ENCODE measurements around the gene DNAH9.
"Not testable (repeated sequence)": the region's sequence is repeated elsewhere in the genome, so short reads cannot be mapped to it uniquely, and the experiment has no call there.

Gene DNAH9

GRCh38 chr17:11916091-11916490, 317.8 kb downstream of the DNAH9 start:
- DNase-seq (ENCODE audit: low read depth): no peak

DNA sequence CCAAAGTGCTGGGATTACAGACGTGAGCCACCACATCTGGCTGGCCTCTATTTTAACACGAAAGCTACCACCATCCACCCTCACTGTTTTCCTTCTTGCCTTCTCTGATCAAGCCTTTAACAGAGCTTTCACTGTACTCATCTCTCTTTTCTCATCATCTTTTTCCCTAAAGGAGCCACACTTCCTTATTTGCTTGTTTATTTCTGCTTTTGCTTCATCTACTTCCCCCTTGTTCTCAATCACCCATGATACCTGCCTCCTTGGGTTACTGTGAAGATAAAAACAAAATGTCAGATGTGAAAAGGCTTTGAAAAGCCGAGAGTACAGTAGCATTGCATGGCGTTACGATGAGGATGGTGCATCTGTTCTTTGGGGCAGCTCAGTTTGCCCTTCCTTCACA, 319.1 kb downstream of the DNAH9 start:
- no peak for DNase-seq (ENCODE audit: low read depth)

GRCh38 chr17:11921296-11921695, 323.0 kb downstream of the DNAH9 start:
- DNase-seq (ENCODE audit: low read depth): no peak

DNA sequence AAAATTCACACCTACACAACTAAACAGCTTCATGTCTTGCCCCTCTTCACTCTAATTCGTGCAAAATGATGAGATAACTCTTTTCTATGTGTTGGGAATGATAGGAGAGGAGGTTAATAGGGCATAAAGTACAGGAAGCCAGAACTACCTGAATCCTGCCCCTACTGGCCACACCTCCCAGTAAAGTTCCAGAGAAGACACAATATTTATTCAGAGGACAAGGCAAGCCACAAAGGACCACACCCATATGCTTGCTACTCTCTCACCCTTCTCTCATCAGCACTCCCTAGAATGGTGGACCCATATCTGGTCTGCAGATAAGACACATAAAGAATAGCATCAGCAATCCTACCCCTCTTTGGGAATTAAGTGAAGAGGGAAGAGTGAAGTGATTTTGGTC, 324.4 kb downstream of the DNAH9 start:
- DNase-seq (ENCODE audit: low read depth): no peak

DNA sequence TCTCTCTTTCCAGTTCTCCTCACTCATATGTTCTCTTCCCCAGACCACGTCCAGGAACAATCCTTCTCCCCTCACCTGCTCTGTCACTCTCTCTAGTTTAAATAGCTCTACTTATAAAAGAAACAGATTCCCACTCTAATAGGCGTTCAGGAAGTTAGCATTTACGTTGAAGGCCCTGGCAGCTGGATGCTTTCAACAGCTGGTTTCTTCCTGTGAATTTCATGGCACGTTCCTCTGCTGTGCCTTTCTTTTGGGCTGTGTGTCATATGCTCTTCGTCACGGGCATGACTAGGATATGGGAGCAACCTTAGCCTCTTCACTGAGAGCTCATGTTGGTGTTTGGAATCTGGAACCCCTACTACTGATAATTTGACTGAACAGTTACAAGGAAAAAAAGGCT, 325.8 kb downstream of the DNAH9 start:
- DNase-seq (ENCODE audit: low read depth): no peak

DNA sequence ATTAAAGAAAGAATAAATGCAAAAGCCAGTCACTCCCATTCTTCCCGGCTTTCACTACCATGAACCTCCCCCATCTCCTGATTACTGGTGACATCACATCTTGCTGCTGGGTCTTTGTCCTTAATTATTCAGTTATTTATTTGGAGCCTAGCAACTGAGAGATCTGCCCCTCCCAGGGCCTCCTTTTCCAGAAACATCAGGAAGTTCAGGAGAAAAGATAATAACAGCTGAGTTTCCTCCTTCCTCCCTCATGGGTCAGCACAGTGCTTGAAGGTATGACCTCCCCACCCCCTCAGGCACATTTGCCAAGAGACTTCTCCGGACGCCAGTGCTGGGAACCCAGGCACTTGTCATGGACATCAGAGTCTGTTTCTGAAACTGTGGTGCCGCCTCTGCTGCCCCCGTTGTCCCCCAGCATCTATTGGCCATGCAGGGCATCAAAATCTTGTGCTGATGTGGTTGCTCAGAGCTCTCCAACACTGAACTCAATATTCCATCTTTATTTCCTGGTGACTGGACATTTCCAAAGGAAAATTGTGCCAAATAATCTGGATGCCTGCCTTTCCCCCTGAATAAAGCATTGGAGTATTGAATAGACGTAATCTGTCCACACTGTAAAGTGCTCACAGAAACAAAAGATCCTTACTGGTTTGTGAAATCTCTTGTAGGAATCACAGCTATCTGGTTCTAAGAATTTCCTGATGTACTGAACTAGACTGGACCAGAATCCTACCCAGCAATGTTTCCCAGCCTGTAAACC, 327.2 kb downstream of the DNAH9 start:
- no peak for DNase-seq (ENCODE audit: low read depth)

GRCh38 chr17:11928436-11928835, 330.2 kb downstream of the DNAH9 start:
- no peak for DNase-seq (ENCODE audit: low read depth)

DNA sequence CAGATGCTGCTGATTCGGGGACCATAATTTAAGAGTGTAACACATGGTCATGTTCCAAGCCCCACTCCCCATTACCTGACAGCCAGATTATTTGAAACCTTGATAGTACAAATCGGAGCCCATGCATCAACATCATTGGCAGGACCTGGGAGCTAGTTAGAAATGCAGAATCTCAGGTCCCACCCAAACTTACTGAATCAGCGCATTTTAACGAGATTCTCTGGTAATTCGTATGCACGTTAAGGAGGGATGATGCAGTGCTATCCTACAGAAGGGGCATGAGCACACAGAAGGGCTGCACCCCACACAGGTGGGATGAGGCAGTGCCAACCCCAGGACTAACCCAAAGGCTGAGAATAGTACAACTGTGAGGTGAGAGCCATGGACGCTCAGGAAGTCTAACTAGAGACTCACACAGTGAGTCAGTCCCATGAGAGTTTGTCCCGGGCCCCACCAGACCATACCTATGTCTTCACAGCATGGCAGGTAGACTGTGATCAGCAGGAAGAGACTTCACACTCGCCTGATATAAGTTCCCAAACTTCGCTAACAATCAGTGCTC, 334.1 kb downstream of the DNAH9 start:
- no peak for DNase-seq (ENCODE audit: low read depth)

DNA sequence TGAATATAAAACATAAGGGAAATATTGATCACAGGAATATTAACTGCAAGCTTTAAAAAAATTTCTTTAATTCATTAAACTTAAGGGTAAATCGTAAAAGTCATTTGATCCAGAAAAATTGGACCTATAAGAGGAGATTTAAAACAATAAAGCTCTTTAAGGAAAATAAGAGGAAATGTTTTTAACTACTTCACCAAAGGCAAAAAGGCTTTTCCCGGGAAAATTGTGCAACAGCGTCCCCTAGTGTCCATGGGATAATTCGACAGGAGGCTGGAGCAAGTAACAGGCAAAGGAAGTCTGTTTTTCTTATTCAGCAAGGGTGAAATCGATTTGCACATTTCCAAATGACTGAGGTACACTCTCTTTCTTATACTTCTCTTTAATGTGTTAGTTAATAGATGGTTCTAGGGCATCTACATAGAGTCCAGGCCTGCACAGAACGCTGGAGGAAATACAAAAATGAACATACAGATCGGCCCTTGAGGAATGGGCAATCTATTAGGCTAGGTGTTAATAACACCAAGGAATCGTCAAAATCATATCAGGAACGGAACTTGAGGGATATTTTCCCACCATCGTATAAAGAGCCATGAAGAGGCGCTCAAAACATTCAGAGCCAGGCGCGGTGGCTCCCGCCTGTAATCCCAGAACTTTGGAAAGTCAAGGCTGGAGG, 337.6 kb downstream of the DNAH9 start:
- no peak for DNase-seq (ENCODE audit: low read depth)

- DNase-seq (ENCODE audit: low read depth): no peak
These were observed 342.6 kb downstream of the DNAH9 start for GRCh38 chr17:11940904-11941303.

- DNase-seq (ENCODE audit: low read depth): not testable (repeated sequence)
These were observed 344.8 kb downstream of the DNAH9 start for GRCh38 chr17:11943086-11943485.

- no peak for DNase-seq (ENCODE audit: low read depth)
These were observed 345.6 kb downstream of the DNAH9 start for GRCh38 chr17:11943759-11944347.

GRCh38 chr17:11944587-11944986, 346.3 kb downstream of the DNAH9 start:
- DNase-seq (ENCODE audit: low read depth): no peak

- no peak for DNase-seq (ENCODE audit: low read depth)
These were observed 350.5 kb downstream of the DNAH9 start for GRCh38 chr17:11948789-11949188.

DNA sequence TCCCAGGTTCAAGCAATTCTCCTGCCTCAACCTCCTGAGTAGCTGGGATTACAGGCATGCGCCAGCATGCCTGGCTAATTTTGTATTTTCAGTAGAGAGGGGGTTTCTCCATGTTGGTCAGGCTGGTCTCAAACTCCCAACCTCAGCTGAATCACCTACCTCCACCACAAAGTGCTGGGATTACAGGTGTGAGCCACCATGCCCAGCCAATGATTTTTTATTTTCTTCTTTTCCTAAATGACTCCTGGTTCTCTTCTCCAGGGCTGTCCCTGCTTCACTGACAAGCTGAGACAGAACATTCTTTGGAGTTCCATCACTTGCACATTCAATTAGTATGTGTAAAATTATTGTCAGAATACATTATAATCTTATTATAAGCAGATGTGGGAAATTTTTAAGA, 351.3 kb downstream of the DNAH9 start:
- not testable (repeated sequence) for DNase-seq (ENCODE audit: low read depth)

GRCh38 chr17:11950771-11951519, 352.7 kb downstream of the DNAH9 start:
- no peak for DNase-seq (ENCODE audit: low read depth)

GRCh38 chr17:11952610-11953009, 354.3 kb downstream of the DNAH9 start:
- no peak for DNase-seq (ENCODE audit: low read depth)

DNA sequence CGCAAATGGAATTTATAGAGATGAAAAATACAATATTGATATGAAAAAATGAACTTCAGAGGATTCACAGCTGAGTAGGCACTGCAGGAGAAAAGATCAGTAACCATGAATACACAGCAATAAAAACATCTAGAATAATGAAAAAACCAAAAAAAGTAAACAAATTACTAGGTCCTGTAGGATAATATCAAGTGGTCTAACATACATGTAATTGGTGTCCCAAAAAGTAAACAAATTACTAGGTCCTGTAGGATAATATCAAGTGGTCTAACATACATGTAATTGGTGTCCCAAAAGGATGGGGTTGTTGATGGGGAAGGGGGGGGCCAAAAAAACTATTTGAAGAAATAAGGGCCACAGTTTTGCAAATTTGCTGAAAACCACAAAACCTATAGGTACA, 355.7 kb downstream of the DNAH9 start:
- DNase-seq (ENCODE audit: low read depth): no peak

GRCh38 chr17:11954936-11955335, 356.7 kb downstream of the DNAH9 start:
- no peak for DNase-seq (ENCODE audit: low read depth)

- no peak for DNase-seq (ENCODE audit: low read depth)
These were observed 371.3 kb downstream of the DNAH9 start for GRCh38 chr17:11969565-11969964.

- not testable (repeated sequence) for DNase-seq (ENCODE audit: low read depth)
These were observed 374.5 kb downstream of the DNAH9 start for GRCh38 chr17:11972741-11973140.

DNA sequence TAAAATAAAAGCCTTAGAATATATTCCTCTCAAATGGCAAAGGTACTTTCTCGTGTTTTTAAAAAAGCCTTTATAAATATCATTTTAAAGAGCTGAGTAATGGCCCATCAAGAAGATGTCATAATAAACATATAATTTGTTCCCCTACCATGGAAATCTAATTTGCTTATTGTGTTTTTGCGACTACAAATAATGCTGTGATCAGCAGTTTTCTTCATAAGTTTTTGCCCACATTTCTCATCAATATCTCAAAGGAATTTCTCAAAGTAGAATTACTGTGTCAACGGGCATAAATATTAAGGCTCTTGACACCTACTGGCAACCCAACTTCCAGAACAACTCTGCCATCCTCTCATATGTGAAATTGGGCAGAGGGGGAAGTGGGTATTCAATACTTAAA, 381.5 kb downstream of the DNAH9 start:
- no peak for DNase-seq (ENCODE audit: low read depth)

Data from activated T-helper 9 cell treated with anti-CD3 and anti-CD28 coated beads, Interleukin-2, amount 50 U/mL, for 16 hours (primary cell).